Activated CD8-positive, alpha-beta T cell treated with anti-CD3 and anti-CD28 coated beads, Interleukin-2, amount 10 ng/mL, durations not matched to agents 7 days and 5 days (primary cell): Measurements from ENCODE around the gene PKD2L1. TPM values are rescaled to one million over a fixed set of nuclear protein-coding genes. Genes with fewer than 3 reads are reported as not detected.

Experiments used
- ATAC-seq: fragments of 150-1000 bp; cut with Tn5 transposase; one replicate; pipeline ENCODE4 v1.10.0; 2021; ENCODE audit warnings: moderate library complexity
- CTCF ChIA-PET: fragments of 350-600 bp; sonication (Branson Sonifier 250); formaldehyde crosslinking; loops from one replicate; lab custom pipeline; 2021; ENCODE audit warnings: antibody characterized with exemption; lab: Charles Lee
- POLR2A ChIA-PET: fragments of 350-600 bp; sonication (Branson Sonifier 250); formaldehyde crosslinking; loops from one replicate; lab custom pipeline; 2021; ENCODE audit warnings: antibody characterized with exemption; lab: Charles Lee
- DNase-seq: peaks from one replicate; pipeline ENCODE4 v3.0.0-alpha.2; 2020
- H3K27ac Mint-ChIP-seq: one replicate; pipeline ENCODE4 v1.8.0; 2021; ENCODE audit warnings: mild to moderate bottlenecking, mixed read lengths
- H3K27me3 Mint-ChIP-seq: one replicate; pipeline ENCODE4 v1.8.0; 2021; ENCODE audit warnings: low read depth, mixed read lengths
- H3K36me3 Mint-ChIP-seq: one replicate; pipeline ENCODE4 v1.8.0; 2021; ENCODE audit warnings: low read depth, mixed read lengths
- H3K4me1 Mint-ChIP-seq: one replicate; pipeline ENCODE4 v1.8.0; 2021; ENCODE audit warnings: low read depth, mixed read lengths
- H3K4me3 Mint-ChIP-seq: one replicate; pipeline ENCODE4 v1.8.0; 2021; ENCODE audit warnings: mild to moderate bottlenecking, mixed read lengths
- H3K9me3 Mint-ChIP-seq: one replicate; pipeline ENCODE4 v1.8.0; 2022; ENCODE audit warnings: mixed read lengths; ENCODE audit not compliant: insufficient read depth
- total RNA-seq, 2 experiments: library from RNA; stranded (reverse); gene quantifications; one replicate each; pipeline ENCODE4 v1.2.3, GENCODE V29; 2021

Gene PKD2L1
- total RNA-seq, 2 experiments from 2014 or later, result 0.10 to 0.68 TPM

GRCh38 chr10:100327718-100328009, 2.4 kb downstream of the PKD2L1 start:
- POLR2A ChIA-PET, result interaction anchor here (1.3 to 1.7 kb wide), 5 partner anchors 10 to 197 kb away, joined by 3 to 8 read pairs (median 5); partner anchors contain the start of gene BLOC1S2
- CTCF ChIA-PET, result interaction anchor here (0.9 to 24.9 kb wide), 7 partner anchors 10 to 197 kb away, joined by 3 to 311 read pairs (median 6); no protein-coding TSS in a partner anchor
- ATAC-seq (no peak), DNase-seq (no peak)
- Mint-ChIP-seq H3K4me1 (peaks cover 15% of the 10 kb centered on the region), H3K4me3 (no peak overlapping the region), H3K27me3 (peaks cover 14% of the 10 kb centered on the region), H3K9me3 (no peaks in the 10 kb centered on the region), H3K36me3 (no peaks in the 10 kb centered on the region), H3K27ac (no peak overlapping the region)

GRCh38 chr10:100327007-100327717, 2.9 kb downstream of the PKD2L1 start:
- Mint-ChIP-seq H3K4me1 (peaks cover 13% of the 10 kb centered on the region), H3K9me3 (no peaks in the 10 kb centered on the region), H3K36me3 (no peaks in the 10 kb centered on the region), H3K4me3 (no peak overlapping the region), H3K27ac (peak overlapping the region; percentile 72), H3K27me3 (peaks cover 13% of the 10 kb centered on the region)
- CTCF ChIA-PET, result interaction anchor here (0.7 to 24.9 kb wide), 13 partner anchors 11 to 197 kb away, joined by 3 to 311 read pairs (median 5); no protein-coding TSS in a partner anchor
- peak; percentile 58 for DNase-seq
- ATAC-seq, result peak; percentile 91
- POLR2A ChIA-PET, result interaction anchor here (1.3 to 1.7 kb wide), 5 partner anchors 10 to 198 kb away, joined by 3 to 8 read pairs (median 5); partner anchors contain the start of gene BLOC1S2

- Mint-ChIP-seq H3K4me3 (no peak overlapping the region), H3K27ac (no peak overlapping the region), H3K9me3 (no peaks in the 10 kb centered on the region), H3K27me3 (peaks cover 10% of the 10 kb centered on the region), H3K4me1 (peaks cover 13% of the 10 kb centered on the region), H3K36me3 (no peaks in the 10 kb centered on the region)
- ChIA-PET CTCF (interaction anchor here (1.3 to 4.4 kb wide), 3 partner anchors 13 to 109 kb away, joined by 3 to 34 read pairs (median 4); no protein-coding TSS in a partner anchor), POLR2A (no interaction called here)
- DNase-seq (no peak), ATAC-seq (no peak)
Observed at GRCh38 chr10:100325158-100325557, 4.9 kb downstream of the PKD2L1 start.

GRCh38 chr10:100319707-100320402, 10.2 kb downstream of the PKD2L1 start:
- CTCF ChIA-PET, result interaction anchor here (0.9 kb wide), 1 partner anchor 114 kb away, joined by 3 read pairs; no protein-coding TSS in a partner anchor
- no peak for DNase-seq
- POLR2A ChIA-PET, result no interaction called here

DNA sequence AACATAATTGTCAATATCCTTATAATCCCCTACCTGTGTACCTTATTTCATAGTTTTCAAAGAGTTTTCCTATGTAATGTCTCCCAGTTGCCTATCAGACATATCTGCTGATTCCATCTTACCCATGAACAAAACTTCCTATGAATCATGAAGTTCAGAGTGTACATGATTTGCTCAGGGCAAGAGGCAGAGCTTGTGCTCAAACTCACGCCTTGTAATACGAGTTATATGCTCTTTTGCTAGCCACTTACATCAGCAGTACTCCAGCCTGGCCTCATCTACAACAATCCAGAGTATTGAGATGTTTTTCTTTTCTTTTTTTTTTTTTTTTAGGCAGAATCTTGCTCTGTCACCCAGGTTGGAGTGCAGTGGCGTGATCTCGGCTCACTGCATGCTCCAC, 11.8 kb downstream of the PKD2L1 start:
- ChIA-PET CTCF (no interaction called here), POLR2A (no interaction called here)
- peaks cover 40% of the 10 kb centered on the region for H3K27me3 Mint-ChIP-seq
- H3K4me1 Mint-ChIP-seq, result no peaks in the 10 kb centered on the region
- no peaks in the 10 kb centered on the region for H3K36me3 Mint-ChIP-seq
- no peaks in the 10 kb centered on the region for H3K9me3 Mint-ChIP-seq
- no peak overlapping the region for H3K27ac Mint-ChIP-seq
- DNase-seq (no peak), ATAC-seq (no peak)
- H3K4me3 Mint-ChIP-seq, result no peak overlapping the region

More at GRCh38 chr10:100319707-100320402, 10.2 kb downstream of the PKD2L1 start:
- no peak overlapping the region for H3K27ac Mint-ChIP-seq
- H3K36me3 Mint-ChIP-seq, result no peaks in the 10 kb centered on the region
- peaks cover 35% of the 10 kb centered on the region for H3K27me3 Mint-ChIP-seq
- no peaks in the 10 kb centered on the region for H3K4me1 Mint-ChIP-seq
- H3K9me3 Mint-ChIP-seq, result no peaks in the 10 kb centered on the region
- no peak overlapping the region for H3K4me3 Mint-ChIP-seq
- no peak for ATAC-seq

DNA sequence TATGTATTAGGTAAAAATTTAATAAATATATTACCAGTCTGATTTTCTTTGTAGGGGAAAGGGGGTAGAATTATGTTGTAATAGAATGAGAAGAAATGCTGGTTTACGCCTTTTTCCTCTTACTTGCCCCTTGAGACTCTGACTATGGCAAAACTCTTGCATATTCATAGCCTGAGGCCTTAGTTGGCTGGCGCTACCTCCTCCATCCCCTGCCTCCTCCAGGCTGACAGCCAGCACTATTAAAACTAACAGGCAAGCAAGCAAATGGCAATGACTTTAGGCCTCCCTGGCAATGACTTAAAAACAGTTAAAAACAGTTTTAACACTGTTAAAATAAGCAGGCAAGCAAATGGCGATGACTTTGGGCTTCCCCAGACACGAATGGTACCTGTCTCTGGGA, 14.4 kb downstream of the PKD2L1 start:
- ChIA-PET POLR2A (no interaction called here), CTCF (no interaction called here)
- Mint-ChIP-seq H3K36me3 (no peaks in the 10 kb centered on the region), H3K27me3 (peaks cover 50% of the 10 kb centered on the region), H3K4me3 (no peak overlapping the region), H3K27ac (no peak overlapping the region), H3K9me3 (no peaks in the 10 kb centered on the region), H3K4me1 (no peaks in the 10 kb centered on the region)
- DNase-seq (no peak), ATAC-seq (no peak)

DNA sequence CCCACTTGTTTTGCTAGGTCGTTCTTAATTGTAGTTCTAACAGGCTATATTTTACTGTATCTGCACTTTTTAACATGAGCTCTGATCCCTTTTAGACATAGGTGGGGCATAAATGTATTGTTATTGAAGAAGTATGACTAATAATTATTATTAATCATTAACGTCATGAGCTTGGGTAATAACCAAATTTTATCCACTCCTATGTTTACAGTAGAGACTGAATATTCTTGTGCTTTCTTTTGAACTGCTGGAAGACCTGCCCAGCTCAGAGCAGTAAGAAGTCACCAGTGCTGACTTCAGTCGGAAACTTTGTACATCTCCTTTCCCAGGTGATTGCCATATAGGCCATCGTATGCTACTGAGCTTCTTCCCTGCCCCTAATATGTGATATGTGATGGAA, 18.7 kb downstream of the PKD2L1 start:
- POLR2A ChIA-PET, result no interaction called here
- H3K27me3 Mint-ChIP-seq, result peaks cover 54% of the 10 kb centered on the region
- ATAC-seq, result no peak
- no peaks in the 10 kb centered on the region for H3K36me3 Mint-ChIP-seq
- no peaks in the 10 kb centered on the region for H3K4me1 Mint-ChIP-seq
- CTCF ChIA-PET, result interaction anchor here (1.0 to 1.5 kb wide), 2 partner anchors 28 to 123 kb away, joined by 3 to 5 read pairs; no protein-coding TSS in a partner anchor
- H3K4me3 Mint-ChIP-seq, result no peak overlapping the region
- no peak for DNase-seq
- H3K27ac Mint-ChIP-seq, result no peak overlapping the region
- no peaks in the 10 kb centered on the region for H3K9me3 Mint-ChIP-seq

GRCh38 chr10:100307684-100308083, 22.3 kb downstream of the PKD2L1 start:
- Mint-ChIP-seq H3K4me1 (no peaks in the 10 kb centered on the region), H3K4me3 (no peak overlapping the region), H3K27me3 (peaks cover 55% of the 10 kb centered on the region), H3K9me3 (no peaks in the 10 kb centered on the region), H3K27ac (no peak overlapping the region), H3K36me3 (no peaks in the 10 kb centered on the region)
- POLR2A ChIA-PET, result interaction anchor here (0.6 kb wide), 1 partner anchor 648 kb away, joined by 3 read pairs; no protein-coding TSS in a partner anchor
- ATAC-seq (no peak), DNase-seq (no peak)
- CTCF ChIA-PET, result no interaction called here

- CTCF ChIA-PET, result no interaction called here
- ATAC-seq (no peak), DNase-seq (no peak)
- H3K27ac Mint-ChIP-seq, result no peak overlapping the region
- POLR2A ChIA-PET, result no interaction called here
- H3K4me3 Mint-ChIP-seq, result no peak overlapping the region
- H3K36me3 Mint-ChIP-seq, result no peaks in the 10 kb centered on the region
- H3K27me3 Mint-ChIP-seq, result peaks cover 53% of the 10 kb centered on the region
- H3K4me1 Mint-ChIP-seq, result no peaks in the 10 kb centered on the region
- H3K9me3 Mint-ChIP-seq, result no peaks in the 10 kb centered on the region
Observed at GRCh38 chr10:100306861-100307260, 23.2 kb downstream of the PKD2L1 start.

DNA sequence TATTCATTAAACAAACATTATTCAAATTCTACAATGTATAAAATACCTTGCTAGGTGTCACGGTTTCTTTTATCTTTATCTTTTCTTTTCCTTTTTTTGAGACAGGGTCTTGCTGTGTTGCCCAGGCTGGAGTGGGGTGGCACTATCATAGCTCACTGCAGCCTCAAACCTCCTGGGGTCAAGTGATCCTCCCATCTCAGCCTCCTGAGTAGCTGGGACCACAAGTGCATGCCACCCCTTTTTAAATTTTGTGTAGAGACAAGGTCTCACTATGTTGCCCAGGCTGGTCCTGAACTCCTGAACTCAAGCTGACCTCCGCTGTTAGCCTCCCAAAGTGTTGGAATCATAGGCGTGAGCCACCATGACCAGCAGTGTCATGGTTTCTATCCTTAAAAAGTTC, 25.6 kb downstream of the PKD2L1 start:
- Mint-ChIP-seq H3K27me3 (peaks cover 48% of the 10 kb centered on the region), H3K4me3 (no peak overlapping the region), H3K9me3 (no peaks in the 10 kb centered on the region), H3K36me3 (no peaks in the 10 kb centered on the region), H3K27ac (no peak overlapping the region), H3K4me1 (no peaks in the 10 kb centered on the region)
- no peak for DNase-seq
- ChIA-PET CTCF (interaction anchor here (0.8 to 2.2 kb wide), 8 partner anchors 9 to 214 kb away, joined by 3 to 8 read pairs (median 4); partner anchors contain the start of gene PKD2L1), POLR2A (no interaction called here)
- no peak for ATAC-seq

GRCh38 chr10:100303724-100304319, 26.2 kb downstream of the PKD2L1 start:
- Mint-ChIP-seq H3K27me3 (peaks cover 45% of the 10 kb centered on the region), H3K9me3 (no peaks in the 10 kb centered on the region), H3K4me3 (no peak overlapping the region), H3K27ac (no peak overlapping the region), H3K4me1 (no peaks in the 10 kb centered on the region), H3K36me3 (no peaks in the 10 kb centered on the region)
- CTCF ChIA-PET, result interaction anchor here (0.9 to 2.2 kb wide), 10 partner anchors 9 to 207 kb away, joined by 3 to 13 read pairs (median 4); partner anchors contain the start of gene PKD2L1
- DNase-seq (no peak), ATAC-seq (no peak)
- POLR2A ChIA-PET, result interaction anchor here (1.0 kb wide), 1 partner anchor 17 kb away, joined by 5 read pairs; no protein-coding TSS in a partner anchor
